OCI-LY3 (cell line): Measurements from ENCODE around the gene ZNF74.

ENCODE experiments used
- H2AFZ ChIP-seq: fragments of 200-600, 300-600 bp; shearing (Covaris generic); 2 replicates; pipeline ENCODE4 v1.6.0; 2014; ENCODE audit warnings: antibody characterized with exemption, low read depth, low read length
- H3K27ac ChIP-seq: fragments of 200-600, 300-600 bp; sonication (generic); 2 replicates; pipeline ENCODE4 v1.5.1; 2014; ENCODE audit warnings: mild to moderate bottlenecking, low read length, moderate library complexity, mixed read lengths
- H3K27me3 ChIP-seq: fragments of 200-600, 300-600 bp; sonication (generic); 2 replicates; pipeline ENCODE4 v1.6.1; 2014; ENCODE audit warnings: low read depth, low read length, mixed read lengths
- H3K36me3 ChIP-seq: fragments of 200-600, 300-600 bp; sonication (generic); replicated peaks from 2 replicates; pipeline ENCODE3; 2014; ENCODE audit warnings: low read depth, low read length, mixed read lengths
- H3K4me1 ChIP-seq: fragments of 300-600, 200-600 bp; sonication (generic); 2 replicates; pipeline ENCODE4 v1.6.1; 2014; ENCODE audit warnings: low read length, mixed read lengths
- H3K4me2 ChIP-seq: fragments of 200-600, 300-600 bp; sonication (generic); 2 replicates; pipeline ENCODE4 v1.6.1; 2014; ENCODE audit warnings: low read length, mixed read lengths
- H3K4me3 ChIP-seq: fragments of 300-600, 200-600 bp; sonication (generic); 2 replicates; pipeline ENCODE4 v1.5.1; 2014; ENCODE audit warnings: antibody characterized with exemption, mild to moderate bottlenecking, low read length, moderate library complexity
- H3K79me2 ChIP-seq: fragments of 300-600, 200-600 bp; shearing (Covaris generic); 2 replicates; pipeline ENCODE4 v1.6.1; 2014; ENCODE audit warnings: mild to moderate bottlenecking, low read length, mixed read lengths
- H3K9ac ChIP-seq: fragments of 300-600, 200-600 bp; shearing (Covaris generic); 2 replicates; pipeline ENCODE4 v1.6.0; 2014; ENCODE audit warnings: mild to moderate bottlenecking, low read length, moderate library complexity
- H3K9me3 ChIP-seq: fragments of 200-600, 300-600 bp; shearing (Covaris generic); 2 replicates; pipeline ENCODE4 v1.6.1; 2014; ENCODE audit warnings: low read length, mixed read lengths; ENCODE audit not compliant: insufficient read depth
- H4K20me1 ChIP-seq: fragments of 200-600, 300-600 bp; sonication (generic); 2 replicates; pipeline ENCODE4 v1.6.1; 2016; ENCODE audit warnings: low read length, mixed read lengths; ENCODE audit not compliant: insufficient read depth
- EZH2phosphoT487 ChIP-seq: fragments of 200-600 bp; shearing (Covaris generic); IDR thresholded peaks from 2 replicates; pipeline ENCODE4 v1.6.1; 2018; ENCODE audit warnings: antibody characterized with exemption, mixed run types, low read depth
- TF ChIP-seq, protein P1 (sequence below): fragments of 200-600, 300-600 bp; sonication (generic); IDR thresholded peaks from 2 replicates; pipeline ENCODE4 v1.5.1; 2014; ENCODE audit warnings: antibody characterized with exemption, low read length, low read depth

ZNF74 gene

DNA sequence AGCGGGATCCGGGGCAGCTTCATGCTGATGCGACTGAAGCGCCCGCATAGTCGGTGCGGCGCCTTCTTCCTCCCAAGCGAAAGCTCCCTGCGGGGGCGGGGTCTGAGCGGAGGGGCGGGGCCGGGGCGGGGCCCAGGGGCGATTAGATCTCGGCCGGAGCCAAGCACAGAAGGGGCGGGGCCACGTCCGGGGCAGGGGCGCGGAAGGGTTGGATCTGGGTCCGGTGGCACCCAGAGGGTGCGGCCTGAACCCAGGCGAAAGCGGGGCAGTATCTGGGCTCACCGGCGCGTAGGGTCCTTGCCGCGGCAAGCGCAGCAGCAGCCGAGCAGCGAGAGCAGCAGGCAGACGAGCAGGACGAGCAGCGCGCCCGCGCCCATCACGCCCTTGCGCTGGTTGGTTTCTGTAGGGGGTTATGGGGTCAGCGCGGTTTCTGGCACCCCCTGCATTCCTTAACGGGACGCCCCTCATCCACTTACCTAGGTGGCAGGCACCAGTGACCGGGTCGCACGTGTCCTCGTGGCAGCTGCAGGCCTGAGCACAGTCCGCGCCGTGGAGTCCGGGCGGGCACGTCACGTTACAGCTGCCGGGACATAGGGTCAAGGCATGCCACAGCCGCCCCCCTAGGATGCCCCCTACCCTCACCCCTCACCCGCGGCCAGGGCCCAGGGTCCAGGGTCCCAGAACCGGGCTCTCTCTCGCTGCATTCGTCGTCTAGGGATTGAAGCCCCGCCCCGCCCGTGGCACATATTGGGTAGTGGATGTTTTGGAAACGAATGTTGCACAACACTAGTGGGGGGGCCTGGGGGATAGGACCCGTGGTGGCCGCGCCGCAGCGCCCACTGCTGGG is 35.5 kb downstream of the ZNF74 start:
- TF ChIP-seq EZH2phosphoT487: no peak
- Histone ChIP-seq H3K9ac (no peak overlapping the region), H3K27me3 (no peaks in the 10 kb centered on the region), H3K9me3 (no peaks in the 10 kb centered on the region), H2AFZ (no peak overlapping the region; the same call in 1 of the 2 replicates), H4K20me1 (no peaks in the 10 kb centered on the region), H3K79me2 (no peaks in the 10 kb centered on the region), H3K36me3 (no peaks in the 10 kb centered on the region), H3K4me3 (peak overlapping the region; percentile 74), H3K4me1 (no peaks in the 10 kb centered on the region), H3K4me2 (peak overlapping the region; percentile 52), H3K27ac (no peak overlapping the region)

- Histone ChIP-seq H3K27ac (no peak overlapping the region), H4K20me1 (no peaks in the 10 kb centered on the region), H3K4me2 (no peak overlapping the region)
These were observed 36.3 kb downstream of the ZNF74 start for GRCh38 chr22:20430101-20430719.

DNA sequence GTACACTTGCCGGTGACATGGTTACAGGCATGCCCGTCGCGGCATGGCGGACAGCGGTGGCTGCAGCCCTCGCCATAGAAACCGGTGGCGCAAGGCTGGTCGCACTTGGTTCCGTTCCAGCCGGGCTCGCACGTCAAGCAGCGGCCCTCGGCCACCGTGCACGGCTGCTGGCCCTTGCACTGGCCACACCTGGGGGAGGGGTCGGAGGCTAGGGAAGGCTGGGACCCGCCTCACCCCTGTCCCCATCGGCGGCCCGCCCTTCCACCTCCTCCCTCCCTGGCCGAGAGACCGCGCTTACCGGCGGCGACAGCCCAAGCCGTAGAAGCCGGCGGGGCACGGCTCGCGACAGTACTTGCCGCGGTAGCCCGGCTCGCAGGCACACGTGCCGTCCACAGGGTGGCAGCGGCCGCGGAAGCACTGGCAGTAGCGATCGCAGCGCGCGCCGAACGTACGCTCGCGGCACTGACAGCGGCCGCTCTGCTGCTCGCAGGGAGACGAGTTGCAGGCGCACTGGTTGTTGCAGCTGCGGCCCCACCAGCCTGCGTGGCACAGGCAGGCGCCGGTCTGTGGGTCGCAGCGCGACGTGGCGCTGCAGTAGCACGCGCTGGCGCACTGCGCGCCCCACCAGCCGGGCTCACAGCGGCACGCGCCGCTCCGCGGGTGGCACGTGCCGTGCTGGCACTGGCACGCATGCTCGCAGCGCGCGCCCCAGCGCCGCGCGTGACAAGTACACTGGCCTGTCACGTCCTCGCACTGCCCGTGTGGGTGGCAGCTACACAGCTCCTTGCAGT is 37.0 kb downstream of the ZNF74 start:
- H3K4me3 ChIP-seq: no peak overlapping the region
- H3K4me2 ChIP-seq: no peak overlapping the region

More at GRCh38 chr22:20430101-20430719, 36.3 kb downstream of the ZNF74 start:
- Histone ChIP-seq H3K9me3 (no peaks in the 10 kb centered on the region), H3K36me3 (no peaks in the 10 kb centered on the region), H3K79me2 (no peaks in the 10 kb centered on the region), H3K4me1 (no peaks in the 10 kb centered on the region), H3K9ac (no peak overlapping the region), H3K4me3 (no peak overlapping the region), H2AFZ (no peak overlapping the region), H3K27me3 (no peaks in the 10 kb centered on the region)
- TF ChIP-seq, protein P1, sequence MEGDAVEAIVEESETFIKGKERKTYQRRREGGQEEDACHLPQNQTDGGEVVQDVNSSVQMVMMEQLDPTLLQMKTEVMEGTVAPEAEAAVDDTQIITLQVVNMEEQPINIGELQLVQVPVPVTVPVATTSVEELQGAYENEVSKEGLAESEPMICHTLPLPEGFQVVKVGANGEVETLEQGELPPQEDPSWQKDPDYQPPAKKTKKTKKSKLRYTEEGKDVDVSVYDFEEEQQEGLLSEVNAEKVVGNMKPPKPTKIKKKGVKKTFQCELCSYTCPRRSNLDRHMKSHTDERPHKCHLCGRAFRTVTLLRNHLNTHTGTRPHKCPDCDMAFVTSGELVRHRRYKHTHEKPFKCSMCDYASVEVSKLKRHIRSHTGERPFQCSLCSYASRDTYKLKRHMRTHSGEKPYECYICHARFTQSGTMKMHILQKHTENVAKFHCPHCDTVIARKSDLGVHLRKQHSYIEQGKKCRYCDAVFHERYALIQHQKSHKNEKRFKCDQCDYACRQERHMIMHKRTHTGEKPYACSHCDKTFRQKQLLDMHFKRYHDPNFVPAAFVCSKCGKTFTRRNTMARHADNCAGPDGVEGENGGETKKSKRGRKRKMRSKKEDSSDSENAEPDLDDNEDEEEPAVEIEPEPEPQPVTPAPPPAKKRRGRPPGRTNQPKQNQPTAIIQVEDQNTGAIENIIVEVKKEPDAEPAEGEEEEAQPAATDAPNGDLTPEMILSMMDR: no peak

DNA sequence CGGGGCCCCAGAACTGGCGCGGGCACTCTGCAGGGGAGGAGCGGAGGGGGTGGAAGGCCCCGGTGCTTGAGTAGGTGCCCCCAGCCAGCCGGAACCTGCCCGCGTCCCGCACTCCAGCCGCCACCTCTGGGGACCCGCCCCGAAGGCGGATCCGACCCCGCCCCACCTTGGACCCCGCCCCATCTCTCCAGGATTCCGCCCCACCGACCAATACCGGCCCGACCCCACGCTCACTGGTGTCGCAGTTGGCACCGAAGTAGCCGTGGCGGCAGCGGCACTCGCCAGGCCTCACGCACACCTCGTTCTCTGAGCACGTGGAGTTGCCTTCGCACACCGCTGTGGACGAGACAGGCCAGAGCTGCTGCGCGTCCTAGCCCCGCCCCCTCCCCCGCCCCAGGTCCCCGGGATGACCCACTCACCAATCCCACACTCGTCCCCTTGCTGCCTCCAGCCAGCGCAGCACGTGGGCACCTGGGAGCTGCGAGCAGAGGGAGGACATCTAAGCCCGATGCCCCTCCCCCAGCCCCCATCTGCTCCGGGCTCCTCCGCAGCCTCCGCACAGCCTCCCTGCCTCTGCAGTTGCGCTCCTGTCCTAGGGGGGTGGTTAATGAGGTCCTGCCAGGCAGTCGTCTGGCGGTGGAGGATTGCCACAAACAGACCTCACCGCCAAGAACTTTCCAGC is 37.7 kb downstream of the ZNF74 start:
- no peaks in the 10 kb centered on the region for H3K27me3 ChIP-seq
- H3K36me3 ChIP-seq: no peaks in the 10 kb centered on the region
- no peaks in the 10 kb centered on the region for H3K9me3 ChIP-seq
- H3K4me1 ChIP-seq: no peaks in the 10 kb centered on the region
- H2AFZ ChIP-seq: no peak overlapping the region
- no peaks in the 10 kb centered on the region for H4K20me1 ChIP-seq
- no peak overlapping the region for H3K4me3 ChIP-seq
- TF ChIP-seq, protein P1: no peak
- TF ChIP-seq EZH2phosphoT487: no peak
- no peak overlapping the region for H3K9ac ChIP-seq
- H3K79me2 ChIP-seq: no peaks in the 10 kb centered on the region
- H3K27ac ChIP-seq: no peak overlapping the region
- H3K4me2 ChIP-seq: no peak overlapping the region

More for the DNA sequence above, 37.0 kb downstream of the ZNF74 start:
- TF ChIP-seq EZH2phosphoT487: no peak
- TF ChIP-seq, protein P1: no peak
- H3K27ac ChIP-seq: no peak overlapping the region
- no peaks in the 10 kb centered on the region for H4K20me1 ChIP-seq
- H3K9ac ChIP-seq: no peak overlapping the region
- no peaks in the 10 kb centered on the region for H3K27me3 ChIP-seq
- no peaks in the 10 kb centered on the region for H3K36me3 ChIP-seq
- H3K4me1 ChIP-seq: no peaks in the 10 kb centered on the region
- no peak overlapping the region for H2AFZ ChIP-seq
- no peaks in the 10 kb centered on the region for H3K79me2 ChIP-seq
- H3K9me3 ChIP-seq: no peaks in the 10 kb centered on the region
